Endothelial cell of umbilical vein (primary cell): ENCODE results near the gene TYRP1. TPM values are rescaled to one million over a fixed set of nuclear protein-coding genes. Genes with fewer than 3 reads are reported as not detected.

Source experiments
- BruUV-seq: library from RNA; stranded (reverse); fragments of 400-500 nt; replicated peaks from 2 replicates; lab custom pipeline; 2021; lab: Mats Ljungman, UMichigan
- CTCF ChIA-PET: fragments of 300-600, 350-600 bp; sonication (Branson Sonifier 250); formaldehyde crosslinking; loops from one replicate; lab custom pipeline; 2021; ENCODE audit warnings: antibody characterized with exemption, inconsistent platforms; lab: Charles Lee
- POLR2A ChIA-PET: fragments of 300-600, 350-600 bp; sonication (Branson Sonifier 250); formaldehyde crosslinking; loops from one replicate; lab custom pipeline; 2021; ENCODE audit warnings: antibody characterized with exemption, inconsistent platforms; lab: Charles Lee
- DNase-seq: peaks from one replicate; pipeline ENCODE4 v3.0.0-alpha.2; 2011; ENCODE audit warnings: low read depth, low spot score
- FAIRE-seq: peaks from 2 replicates; lab custom pipeline; 2011; peaks lifted over from hg19 to GRCh38; lab: Jason Lieb, UNC
- H2AFZ ChIP-seq: 2 replicates; pipeline ENCODE4 v1.6.0; 2012; ENCODE audit warnings: low read depth, low read length, control low read depth, inconsistent platforms
- H3K27ac ChIP-seq: 2 replicates; pipeline ENCODE4 v1.5.1; 2011; ENCODE audit warnings: low read depth, mild to moderate bottlenecking, control low read depth, low read length, moderate library complexity; ENCODE audit not compliant: insufficient read depth
- H3K27me3 ChIP-seq, 2 experiments: 2 replicates each; pipeline versions ENCODE4 v1.6.0 to v1.6.1; 2011; ENCODE audit warnings: low read length in 2 of 2, mixed read lengths in 1 of 2; ENCODE audit not compliant: control insufficient read depth in 2 of 2, insufficient read depth in 2 of 2
- H3K36me3 ChIP-seq, 2 experiments: 2 replicates in 1 of 2; 3 replicates in 1 of 2; pipeline ENCODE4 v1.5.1; 2011; ENCODE audit warnings: low read length in 2 of 2, mild to moderate bottlenecking in 1 of 2, moderate library complexity in 1 of 2; ENCODE audit not compliant: control insufficient read depth in 2 of 2, insufficient read depth in 2 of 2; ENCODE audit errors: extremely low read depth in 1 of 2
- H3K4me1 ChIP-seq: 3 replicates; pipeline ENCODE4 v1.5.1; 2011; ENCODE audit warnings: mild to moderate bottlenecking, low read length; ENCODE audit not compliant: control insufficient read depth, insufficient read depth; ENCODE audit errors: extremely low read depth
- H3K4me2 ChIP-seq: 2 replicates; pipeline ENCODE4 v1.6.1; 2011; ENCODE audit warnings: low read length, control low read depth, mixed read lengths; ENCODE audit not compliant: insufficient read depth
- H3K4me3 ChIP-seq, 3 experiments: fragments of 200-600 bp in 1 of 3; sonication (generic), shearing (Covaris generic) in 1 of 3; replicated peaks in 1 of 3; 2 replicates each; pipeline ENCODE4 v1.5.1; 2011 to 2016; ENCODE audit warnings: control low read depth in 3 of 3, low read length in 3 of 3, mild to moderate bottlenecking in 2 of 3, inconsistent platforms in 1 of 3, low read depth in 1 of 3, moderate library complexity in 1 of 3; ENCODE audit not compliant: insufficient read depth in 1 of 3
- H3K79me2 ChIP-seq: 2 replicates; pipeline ENCODE4 v1.6.0; 2012; ENCODE audit warnings: low read length, inconsistent platforms; ENCODE audit not compliant: control insufficient read depth, insufficient read depth
- H3K9ac ChIP-seq: replicated peaks from 2 replicates; pipeline ENCODE3; 2011; ENCODE audit warnings: low read length, control low read depth; ENCODE audit not compliant: insufficient read depth; ENCODE audit errors: extremely low read depth
- H3K9me1 ChIP-seq: replicated peaks from 3 replicates; pipeline ENCODE4 v1.6.0; 2011; ENCODE audit warnings: mild to moderate bottlenecking, low read length; ENCODE audit not compliant: control insufficient read depth, insufficient read depth; ENCODE audit errors: extremely low read depth
- H3K9me3 ChIP-seq: replicated peaks from 2 replicates; pipeline ENCODE4 v1.5.1; 2012; ENCODE audit warnings: low read length, inconsistent platforms; ENCODE audit not compliant: control insufficient read depth, insufficient read depth
- H4K20me1 ChIP-seq: replicated peaks from 2 replicates; pipeline ENCODE3; 2011; ENCODE audit warnings: mild to moderate bottlenecking, low read length; ENCODE audit not compliant: control insufficient read depth, insufficient read depth; ENCODE audit errors: extremely low read depth
- CTCF ChIP-seq, 2 donors: IDR thresholded peaks; 1 replicate in 1 of 2; 2 replicates in 1 of 2; pipeline ENCODE4 v1.5.1; 2011; ENCODE audit warnings: low read length in 2 of 2, mild to moderate bottlenecking in 2 of 2, moderate library complexity in 2 of 2, control low read depth in 1 of 2, inconsistent platforms in 1 of 2, low read depth in 1 of 2; ENCODE audit not compliant: insufficient read depth in 1 of 2; ENCODE audit errors: extremely low read depth in 1 of 2
- EZH2 ChIP-seq: IDR thresholded peaks from 2 replicates; pipeline ENCODE4 v1.6.1; 2012; ENCODE audit warnings: borderline replicate concordance, low read depth, mild to moderate bottlenecking, moderate library complexity, low read length, inconsistent platforms; ENCODE audit not compliant: severe bottlenecking
- FOS ChIP-seq: IDR thresholded peaks from 2 replicates; pipeline ENCODE4 v1.6.1; 2011; ENCODE audit warnings: mild to moderate bottlenecking, low read length, moderate library complexity, borderline replicate concordance; ENCODE audit not compliant: insufficient read depth
- GATA2 ChIP-seq: IDR thresholded peaks from 2 replicates; pipeline ENCODE4 v1.7.0; 2011; ENCODE audit warnings: low read depth, mild to moderate bottlenecking, moderate library complexity, mixed read lengths, low read length; ENCODE audit not compliant: insufficient read length, insufficient read depth
- JUN ChIP-seq: IDR thresholded peaks from 2 replicates; pipeline ENCODE4 v1.6.1; 2011; ENCODE audit warnings: borderline replicate concordance, low read depth; ENCODE audit not compliant: insufficient read length, insufficient read depth
- MAX ChIP-seq: IDR thresholded peaks from 2 replicates; pipeline ENCODE4 v1.6.1; 2011; ENCODE audit not compliant: insufficient read depth, insufficient read length
- MYC ChIP-seq: IDR thresholded peaks from one replicate; pipeline ENCODE4 v1.6.1; 2011; ENCODE audit warnings: mild to moderate bottlenecking, low read depth, low read length
- POLR2A ChIP-seq: IDR thresholded peaks from 2 replicates; pipeline ENCODE4 v1.6.1; 2012; ENCODE audit warnings: low read depth, mild to moderate bottlenecking, control low read depth, low read length
- POLR2AphosphoS5 ChIP-seq: IDR thresholded peaks from 2 replicates; pipeline ENCODE4 v1.6.1; 2012; ENCODE audit warnings: low read depth, mild to moderate bottlenecking, control low read depth, low read length, moderate library complexity; ENCODE audit not compliant: insufficient read depth
- dilution Hi-C: fragments of 300-500 bp; cut with MboI; formaldehyde crosslinking; loops from one replicate; pipeline ENCODE4 v1.15.0; 2019; ENCODE audit warnings: low sequenced_read_pairs; ENCODE audit not compliant: extremely low pct_ligation_motif_present
- intact Hi-C: fragments of 100-400 bp; cut with micrococcal nuclease; formaldehyde crosslinking; loops from one replicate; pipeline ENCODE4 v1.10.0; 2022
- polyA plus RNA-seq, 4 experiments: library from polyadenylated mRNA; depleted of rRNA in 3 of 4; stranded (reverse) in 3 of 4; unstranded in 1 of 4; fragments of >200 nt; gene quantifications; 2 replicates each; pipeline versions ENCODE4 v1.2.1 to v1.2.3, GENCODE V29; 2011 to 2012; ENCODE audit warnings: missing spikeins in 1 of 4
- total RNA-seq: library from RNA; stranded (reverse); gene quantifications from 2 replicates; pipeline ENCODE4 v1.2.3, GENCODE V29; 2021

The TYRP1 gene
- total and polyA plus RNA-seq, 2 donors (not counting 3 experiments of a cell fraction or from before 2014, with no cell fraction given): 0.63 TPM; not detected in 1

GRCh38 chr9:12656803-12657202 is 36.4 kb upstream of the TYRP1 start:
- no TSS peak for BruUV-seq
- Histone ChIP-seq H4K20me1 (no peaks in the 10 kb centered on the region), H2AFZ (no peak overlapping the region), H3K9ac (no peak overlapping the region), H3K79me2 (no peaks in the 10 kb centered on the region), H3K4me2 (no peak overlapping the region), H3K4me1 (no peaks in the 10 kb centered on the region), H3K36me3 (no peaks in the 10 kb centered on the region), H3K9me1 (no peaks in the 10 kb centered on the region), H3K9me3 (no peaks in the 10 kb centered on the region), H3K27me3 (no peaks in the 10 kb centered on the region), H3K4me3 (no peak overlapping the region), H3K27ac (no peak overlapping the region)
- no peak for TF ChIP-seq FOS
- no peak for TF ChIP-seq CTCF (IDR thresholded peaks at IDR 0.05; ENCODE audit: extremely low read depth in 1 of 2, insufficient read depth in 1 of 2, low read depth in 1 of 2, low read length in 2 of 2)
- no peak for TF ChIP-seq POLR2A
- no peak for TF ChIP-seq JUN
- TF ChIP-seq MAX: no peak
- no peak for TF ChIP-seq GATA2
- no peak for TF ChIP-seq EZH2
- TF ChIP-seq POLR2AphosphoS5: no peak
- no peak for TF ChIP-seq MYC
- FAIRE-seq (no peak), DNase-seq (no peak)
- intact Hi-C loops (no loop called here), dilution Hi-C loops (no loop called here)
- POLR2A ChIA-PET: no interaction called here
- CTCF ChIA-PET: no interaction called here
